Osteocyte (in vitro differentiated cells): ENCODE measurements around the gene TENM3. TPM values are rescaled to one million over a fixed set of nuclear protein-coding genes. Genes with fewer than 3 reads are reported as not detected.

Experiments
- DNase-seq: peaks from one replicate; pipeline ENCODE4 v3.0.0; 2021; ENCODE audit warnings: mixed read lengths; ENCODE audit not compliant: unreplicated experiment; ENCODE audit errors: extremely low spot score
- H3K27ac Mint-ChIP-seq: one replicate; pipeline ENCODE4 v1.8.0; 2021; ENCODE audit warnings: mild to moderate bottlenecking, mixed read lengths; ENCODE audit not compliant: unreplicated experiment
- H3K27me3 Mint-ChIP-seq: one replicate; pipeline ENCODE4 v1.8.0; 2021; ENCODE audit warnings: mixed read lengths; ENCODE audit not compliant: unreplicated experiment
- H3K36me3 Mint-ChIP-seq: one replicate; pipeline ENCODE4 v1.8.0; 2021; ENCODE audit warnings: mixed read lengths; ENCODE audit not compliant: unreplicated experiment
- H3K4me1 Mint-ChIP-seq: one replicate; pipeline ENCODE4 v1.8.0; 2021; ENCODE audit warnings: mixed read lengths; ENCODE audit not compliant: unreplicated experiment
- H3K4me3 Mint-ChIP-seq: one replicate; pipeline ENCODE4 v1.8.0; 2021; ENCODE audit warnings: mild to moderate bottlenecking, moderate library complexity, mixed read lengths; ENCODE audit not compliant: unreplicated experiment
- H3K9me3 Mint-ChIP-seq: one replicate; pipeline ENCODE4 v1.8.0; 2021; ENCODE audit warnings: mixed read lengths; ENCODE audit not compliant: unreplicated experiment
- total RNA-seq: library from RNA; stranded (reverse); gene quantifications from 2 replicates; pipeline ENCODE4 v1.2.1, GENCODE V29; 2021
- TF ChIP-seq, protein P1 (sequence below): fragments of 200-600 bp; sonication (generic); IDR thresholded peaks from 2 replicates; pipeline ENCODE4 v1.5.0; 2021; ENCODE audit warnings: antibody characterized with exemption, mild to moderate bottlenecking, moderate library complexity

Gene TENM3
- total RNA-seq, 1 donor from 2014 or later: 78.3 TPM

DNA sequence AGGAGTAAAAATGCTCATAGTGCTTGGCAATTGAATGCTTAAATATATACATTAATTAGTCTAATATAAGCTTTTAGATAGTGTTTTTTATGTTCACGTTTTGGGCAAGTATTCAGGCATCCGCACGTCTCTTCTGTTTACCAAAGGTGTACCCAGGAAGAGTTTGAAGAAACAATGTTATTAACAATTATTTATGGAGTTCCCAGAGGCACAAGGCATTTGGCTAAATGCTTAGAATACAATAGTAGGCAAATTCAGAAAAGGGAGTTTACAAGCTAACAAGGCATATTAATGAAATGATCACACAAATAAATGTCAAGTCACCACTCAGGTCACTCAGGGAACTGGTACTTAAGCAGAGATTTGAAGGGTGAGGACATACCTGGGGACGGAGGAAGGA lies 294.8 kb downstream of the TENM3 start:
- H3K4me1 Mint-ChIP-seq: no peaks in the 10 kb centered on the region
- no peak overlapping the region for H3K27ac Mint-ChIP-seq
- H3K9me3 Mint-ChIP-seq: no peaks in the 10 kb centered on the region
- TF ChIP-seq, protein P1, sequence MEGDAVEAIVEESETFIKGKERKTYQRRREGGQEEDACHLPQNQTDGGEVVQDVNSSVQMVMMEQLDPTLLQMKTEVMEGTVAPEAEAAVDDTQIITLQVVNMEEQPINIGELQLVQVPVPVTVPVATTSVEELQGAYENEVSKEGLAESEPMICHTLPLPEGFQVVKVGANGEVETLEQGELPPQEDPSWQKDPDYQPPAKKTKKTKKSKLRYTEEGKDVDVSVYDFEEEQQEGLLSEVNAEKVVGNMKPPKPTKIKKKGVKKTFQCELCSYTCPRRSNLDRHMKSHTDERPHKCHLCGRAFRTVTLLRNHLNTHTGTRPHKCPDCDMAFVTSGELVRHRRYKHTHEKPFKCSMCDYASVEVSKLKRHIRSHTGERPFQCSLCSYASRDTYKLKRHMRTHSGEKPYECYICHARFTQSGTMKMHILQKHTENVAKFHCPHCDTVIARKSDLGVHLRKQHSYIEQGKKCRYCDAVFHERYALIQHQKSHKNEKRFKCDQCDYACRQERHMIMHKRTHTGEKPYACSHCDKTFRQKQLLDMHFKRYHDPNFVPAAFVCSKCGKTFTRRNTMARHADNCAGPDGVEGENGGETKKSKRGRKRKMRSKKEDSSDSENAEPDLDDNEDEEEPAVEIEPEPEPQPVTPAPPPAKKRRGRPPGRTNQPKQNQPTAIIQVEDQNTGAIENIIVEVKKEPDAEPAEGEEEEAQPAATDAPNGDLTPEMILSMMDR: no peak
- no peak overlapping the region for H3K4me3 Mint-ChIP-seq
- DNase-seq: no peak
- no peaks in the 10 kb centered on the region for H3K36me3 Mint-ChIP-seq
- no peaks in the 10 kb centered on the region for H3K27me3 Mint-ChIP-seq

DNA sequence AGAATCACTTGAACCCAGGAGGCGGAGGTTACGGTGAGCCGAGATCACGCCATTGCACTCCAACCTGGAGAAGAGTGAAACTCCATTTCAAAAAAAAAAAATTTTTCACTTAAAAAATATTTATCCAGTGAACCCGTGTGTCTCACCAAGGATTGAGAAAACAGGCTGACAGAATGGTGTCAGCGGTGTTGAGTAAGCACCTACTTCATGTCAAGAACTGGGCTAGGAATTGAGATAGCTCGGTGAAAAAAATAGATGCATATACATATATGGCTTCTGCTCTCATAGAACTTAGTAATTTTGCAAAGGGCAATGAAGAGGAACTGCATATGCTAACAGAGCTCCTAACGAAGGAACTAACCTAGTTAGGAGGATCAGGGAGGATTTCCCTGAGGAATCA lies 297.3 kb downstream of the TENM3 start:
- no peak overlapping the region for H3K27ac Mint-ChIP-seq
- TF ChIP-seq, protein P1: no peak
- H3K9me3 Mint-ChIP-seq: no peaks in the 10 kb centered on the region
- no peak for DNase-seq
- H3K36me3 Mint-ChIP-seq: no peaks in the 10 kb centered on the region
- H3K4me3 Mint-ChIP-seq: no peak overlapping the region
- H3K4me1 Mint-ChIP-seq: no peaks in the 10 kb centered on the region
- H3K27me3 Mint-ChIP-seq: no peaks in the 10 kb centered on the region

DNA sequence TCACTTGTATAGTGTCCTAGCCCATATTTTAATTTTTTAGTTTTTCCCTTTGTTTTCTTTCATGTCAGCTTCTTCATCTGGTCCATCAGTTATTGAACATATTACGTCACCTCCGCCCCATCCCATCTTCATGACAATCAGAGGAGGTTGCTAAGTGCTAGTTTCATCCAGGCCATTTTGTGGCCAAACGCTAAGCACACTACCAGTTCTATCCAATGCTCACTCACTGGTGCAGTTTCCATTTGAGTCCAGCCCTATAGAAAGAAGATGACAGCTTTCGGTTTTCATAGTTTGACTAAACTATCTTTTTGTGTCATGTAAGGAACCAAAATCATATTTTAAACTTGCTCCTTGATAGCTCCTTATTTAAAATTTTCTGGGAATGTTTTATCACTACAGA lies 304.2 kb downstream of the TENM3 start:
- Mint-ChIP-seq H3K27ac (no peak overlapping the region), H3K27me3 (no peaks in the 10 kb centered on the region), H3K36me3 (peaks cover 5% of the 10 kb centered on the region), H3K4me3 (no peak overlapping the region), H3K9me3 (no peaks in the 10 kb centered on the region), H3K4me1 (peaks cover 8% of the 10 kb centered on the region)
- DNase-seq: no peak
- TF ChIP-seq, protein P1: no peak

DNA sequence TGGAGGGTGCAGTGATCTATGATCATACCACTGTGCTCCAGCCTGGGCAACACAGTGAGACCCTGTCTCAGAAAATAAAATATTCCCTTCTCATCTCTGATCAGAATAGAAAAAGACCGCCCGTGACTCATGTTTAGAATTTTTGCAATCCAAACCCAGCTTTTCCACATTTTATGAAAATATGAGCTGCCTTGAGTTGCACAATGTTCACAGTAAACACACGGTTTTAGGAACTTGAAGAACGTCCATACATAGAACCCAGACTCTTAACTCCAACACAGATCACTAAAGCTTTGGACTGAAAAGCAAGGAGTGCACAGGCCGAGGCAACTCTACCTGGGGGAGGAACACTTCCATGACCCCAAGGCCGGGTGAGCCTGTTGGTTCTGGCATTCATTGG lies 305.0 kb downstream of the TENM3 start:
- TF ChIP-seq, protein P1: no peak
- Mint-ChIP-seq H3K27me3 (no peaks in the 10 kb centered on the region), H3K4me1 (peaks cover 8% of the 10 kb centered on the region), H3K36me3 (peaks cover 5% of the 10 kb centered on the region), H3K9me3 (no peaks in the 10 kb centered on the region), H3K4me3 (no peak overlapping the region), H3K27ac (no peak overlapping the region)
- DNase-seq: no peak

DNA sequence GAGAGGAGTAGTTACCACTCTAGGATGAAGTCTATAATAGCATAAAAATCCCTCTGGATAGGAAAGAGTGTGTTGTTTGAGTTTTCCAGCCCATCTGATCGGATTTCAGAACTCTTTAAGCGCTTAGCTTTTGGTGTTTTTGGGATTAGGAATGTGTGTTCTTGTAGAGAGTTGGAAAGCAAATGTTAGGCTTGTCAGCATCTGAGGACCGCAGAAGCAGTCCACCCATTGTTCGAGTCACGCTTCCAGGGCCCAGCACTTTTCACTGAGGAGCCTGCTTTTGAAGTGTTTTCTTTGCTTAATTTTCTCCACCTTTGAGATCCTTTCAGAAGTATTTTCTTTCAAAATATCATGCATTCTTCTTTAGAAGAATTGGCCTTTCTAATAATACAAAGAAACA lies 306.2 kb downstream of the TENM3 start:
- Mint-ChIP-seq H3K9me3 (no peaks in the 10 kb centered on the region), H3K27ac (no peak overlapping the region), H3K27me3 (no peaks in the 10 kb centered on the region), H3K36me3 (peaks cover 5% of the 10 kb centered on the region), H3K4me3 (no peak overlapping the region), H3K4me1 (peaks cover 12% of the 10 kb centered on the region)
- DNase-seq: no peak
- TF ChIP-seq, protein P1: no peak
